Ovary (tissue), 3 donors: ENCODE results near the gene CSRP1.

ENCODE experiments used
- CTCF ChIP-seq, 3 donors: fragments of 450-650 bp in 2 of 3; fragments of 200-600 bp in 1 of 3; IDR thresholded peaks; one replicate each; pipeline versions ENCODE4 v1.5.1 to v1.8.0; 2016 to 2022; ENCODE audit warnings: antibody characterized with exemption in 3 of 3, mild to moderate bottlenecking in 1 of 3
- POLR2A ChIP-seq: fragments of 450-650 bp; IDR thresholded peaks from one replicate; pipeline ENCODE4 v1.6.1; 2017; ENCODE audit warnings: antibody characterized with exemption, mild to moderate bottlenecking, moderate library complexity
- donor health status: DM: no; HTN: no; CAD: no.

- TF ChIP-seq POLR2A (no peak), CTCF (IDR thresholded peaks at IDR 0.05) (no peak)
These were observed 50.2 kb downstream of the CSRP1 start for GRCh38 chr1:201456499-201457309.
